ENCODE results near the gene ZDHHC14. TPM values are rescaled to one million over a fixed set of nuclear protein-coding genes. Genes with fewer than 3 reads are reported as not detected.

Gene ZDHHC14
- total and polyA plus RNA-seq, 4 donors = 4.3 to 18.3 (median 8.9) TPM

- Histone ChIP-seq H3K9me3 (ENCODE audit: control insufficient read depth in 4 of 4, insufficient read depth in 3 of 4, low read length in 3 of 4) (peaks cover 0 to 2% (median 0%) of the 10 kb centered on the region in 4 donors), H3K27me3 (ENCODE audit: control insufficient read depth in 3 of 3, insufficient read depth in 3 of 3, low read length in 2 of 3) (no peaks in the 10 kb centered on the region), H3K4me3 (no peak overlapping the region), H3K9ac (ENCODE audit: insufficient read depth in 1 of 2, low read length in 2 of 2) (no peak overlapping the region), H3K36me3 (ENCODE audit: control insufficient read depth in 4 of 4, insufficient read depth in 4 of 4, low read length in 4 of 4) (peaks cover 0 to 2% (median 0%) of the 10 kb centered on the region in 4 donors), H3K27ac (ENCODE audit: low read depth in 1 of 2, low read length in 1 of 2) (no peak overlapping the region), H3K4me1 (ENCODE audit: control insufficient read depth in 5 of 5, insufficient read depth in 5 of 5, low read length in 5 of 5) (peaks cover 0 to 15% (median 4%) of the 10 kb centered on the region in 5 donors)
- DNase-seq (no peak), ATAC-seq (ENCODE audit: insufficient read depth, low FRiP score) (no peak)
- TF ChIP-seq, protein P1, sequence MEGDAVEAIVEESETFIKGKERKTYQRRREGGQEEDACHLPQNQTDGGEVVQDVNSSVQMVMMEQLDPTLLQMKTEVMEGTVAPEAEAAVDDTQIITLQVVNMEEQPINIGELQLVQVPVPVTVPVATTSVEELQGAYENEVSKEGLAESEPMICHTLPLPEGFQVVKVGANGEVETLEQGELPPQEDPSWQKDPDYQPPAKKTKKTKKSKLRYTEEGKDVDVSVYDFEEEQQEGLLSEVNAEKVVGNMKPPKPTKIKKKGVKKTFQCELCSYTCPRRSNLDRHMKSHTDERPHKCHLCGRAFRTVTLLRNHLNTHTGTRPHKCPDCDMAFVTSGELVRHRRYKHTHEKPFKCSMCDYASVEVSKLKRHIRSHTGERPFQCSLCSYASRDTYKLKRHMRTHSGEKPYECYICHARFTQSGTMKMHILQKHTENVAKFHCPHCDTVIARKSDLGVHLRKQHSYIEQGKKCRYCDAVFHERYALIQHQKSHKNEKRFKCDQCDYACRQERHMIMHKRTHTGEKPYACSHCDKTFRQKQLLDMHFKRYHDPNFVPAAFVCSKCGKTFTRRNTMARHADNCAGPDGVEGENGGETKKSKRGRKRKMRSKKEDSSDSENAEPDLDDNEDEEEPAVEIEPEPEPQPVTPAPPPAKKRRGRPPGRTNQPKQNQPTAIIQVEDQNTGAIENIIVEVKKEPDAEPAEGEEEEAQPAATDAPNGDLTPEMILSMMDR (IDR thresholded peaks at IDR 0.05; ENCODE audit: control extremely low read depth, extremely low read depth) = no peak
- 96% methylated on average over 16 of the region's 16 CpGs for WGBS, 2 donors
These were observed 130.8 kb downstream of the ZDHHC14 start for GRCh38 chr6:157511682-157512381.

DNA sequence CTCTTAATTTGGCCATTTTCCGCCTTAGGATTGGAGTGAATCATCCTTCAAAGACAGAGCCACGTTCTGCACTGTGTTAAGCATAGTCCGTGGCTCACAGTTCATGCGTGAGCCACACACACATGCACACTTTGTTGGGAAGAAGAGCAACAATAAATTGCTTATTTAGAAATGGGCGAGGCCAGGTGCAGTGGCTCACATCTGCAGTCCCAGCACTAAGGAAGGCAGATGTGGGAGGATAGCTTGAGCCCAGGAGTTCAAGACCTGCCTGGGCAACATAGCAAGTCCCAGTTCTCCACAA lies 131.3 kb downstream of the ZDHHC14 start:
- H3K4me3 ChIP-seq = no peak overlapping the region
- 83 to 90% methylated on average over 5 of the region's 5 CpGs for WGBS, 2 donors
- H3K27me3 ChIP-seq (ENCODE audit: control insufficient read depth in 3 of 3, insufficient read depth in 3 of 3, low read length in 2 of 3) = no peaks in the 10 kb centered on the region
- peaks cover 0 to 15% (median 4%) of the 10 kb centered on the region in 5 donors for H3K4me1 ChIP-seq (ENCODE audit: control insufficient read depth in 5 of 5, insufficient read depth in 5 of 5, low read length in 5 of 5)
- H3K9ac ChIP-seq (ENCODE audit: insufficient read depth in 1 of 2, low read length in 2 of 2) = no peak overlapping the region
- ATAC-seq (ENCODE audit: insufficient read depth, low FRiP score) = no peak
- TF ChIP-seq, protein P1 (IDR thresholded peaks at IDR 0.05; ENCODE audit: control extremely low read depth, extremely low read depth) = no peak
- H3K9me3 ChIP-seq (ENCODE audit: control insufficient read depth in 4 of 4, insufficient read depth in 3 of 4, low read length in 3 of 4) = peaks cover 0 to 2% (median 0%) of the 10 kb centered on the region in 4 donors
- DNase-seq = no peak
- no peak overlapping the region for H3K27ac ChIP-seq (ENCODE audit: low read depth in 1 of 2, low read length in 1 of 2)
- H3K36me3 ChIP-seq (ENCODE audit: control insufficient read depth in 4 of 4, insufficient read depth in 4 of 4, low read length in 4 of 4) = peaks cover 0 to 2% (median 0%) of the 10 kb centered on the region in 4 donors

- no peak for ATAC-seq (ENCODE audit: insufficient read depth, low FRiP score)
- Histone ChIP-seq H3K27ac (ENCODE audit: low read depth in 1 of 2, low read length in 1 of 2) (no peak overlapping the region), H3K4me1 (ENCODE audit: control insufficient read depth in 5 of 5, insufficient read depth in 5 of 5, low read length in 5 of 5) (peaks cover 0 to 18% (median 4%) of the 10 kb centered on the region in 5 donors), H3K27me3 (ENCODE audit: control insufficient read depth in 3 of 3, insufficient read depth in 3 of 3, low read length in 2 of 3) (no peaks in the 10 kb centered on the region), H3K36me3 (ENCODE audit: control insufficient read depth in 4 of 4, insufficient read depth in 4 of 4, low read length in 4 of 4) (peaks cover 0 to 2% (median 0%) of the 10 kb centered on the region in 4 donors), H3K9ac (ENCODE audit: insufficient read depth in 1 of 2, low read length in 2 of 2) (peak overlapping the region in 1 of 2 donors; percentile 16), H3K9me3 (ENCODE audit: control insufficient read depth in 4 of 4, insufficient read depth in 3 of 4, low read length in 3 of 4) (peaks cover 0 to 2% (median 0%) of the 10 kb centered on the region in 4 donors), H3K4me3 (no peak overlapping the region)
- WGBS, 2 donors = 65 to 79% methylated on average over 9 of the region's 9 CpGs
- DNase-seq = peak in 2 of 3 donors; percentile 61 to 65
- TF ChIP-seq, protein P1 (IDR thresholded peaks at IDR 0.05; ENCODE audit: control extremely low read depth, extremely low read depth) = no peak
These were observed 132.1 kb downstream of the ZDHHC14 start for GRCh38 chr6:157513004-157513603.

Measured in lung (tissue), 12 donors.